Placental epithelial cell (primary cell): ENCODE measurements around the gene TRIM10. TPM values are rescaled to one million over a fixed set of nuclear protein-coding genes. Genes with fewer than 3 reads are reported as not detected.

Experiments used
- small RNA-seq: library from RNA; depleted of rRNA; stranded (forward); fragments of <200 nt; gene quantifications from one replicate; pipeline ENCODE3, GENCODE V24; 2012
- total RNA-seq: library from RNA; depleted of rRNA; stranded (reverse); fragments of >200 nt; gene quantifications from 2 replicates; pipeline ENCODE4 v1.2.3, GENCODE V29; 2012

The TRIM10 gene, protein sequence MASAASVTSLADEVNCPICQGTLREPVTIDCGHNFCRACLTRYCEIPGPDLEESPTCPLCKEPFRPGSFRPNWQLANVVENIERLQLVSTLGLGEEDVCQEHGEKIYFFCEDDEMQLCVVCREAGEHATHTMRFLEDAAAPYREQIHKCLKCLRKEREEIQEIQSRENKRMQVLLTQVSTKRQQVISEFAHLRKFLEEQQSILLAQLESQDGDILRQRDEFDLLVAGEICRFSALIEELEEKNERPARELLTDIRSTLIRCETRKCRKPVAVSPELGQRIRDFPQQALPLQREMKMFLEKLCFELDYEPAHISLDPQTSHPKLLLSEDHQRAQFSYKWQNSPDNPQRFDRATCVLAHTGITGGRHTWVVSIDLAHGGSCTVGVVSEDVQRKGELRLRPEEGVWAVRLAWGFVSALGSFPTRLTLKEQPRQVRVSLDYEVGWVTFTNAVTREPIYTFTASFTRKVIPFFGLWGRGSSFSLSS
- not detected in 2 replicates for total RNA-seq

DNA sequence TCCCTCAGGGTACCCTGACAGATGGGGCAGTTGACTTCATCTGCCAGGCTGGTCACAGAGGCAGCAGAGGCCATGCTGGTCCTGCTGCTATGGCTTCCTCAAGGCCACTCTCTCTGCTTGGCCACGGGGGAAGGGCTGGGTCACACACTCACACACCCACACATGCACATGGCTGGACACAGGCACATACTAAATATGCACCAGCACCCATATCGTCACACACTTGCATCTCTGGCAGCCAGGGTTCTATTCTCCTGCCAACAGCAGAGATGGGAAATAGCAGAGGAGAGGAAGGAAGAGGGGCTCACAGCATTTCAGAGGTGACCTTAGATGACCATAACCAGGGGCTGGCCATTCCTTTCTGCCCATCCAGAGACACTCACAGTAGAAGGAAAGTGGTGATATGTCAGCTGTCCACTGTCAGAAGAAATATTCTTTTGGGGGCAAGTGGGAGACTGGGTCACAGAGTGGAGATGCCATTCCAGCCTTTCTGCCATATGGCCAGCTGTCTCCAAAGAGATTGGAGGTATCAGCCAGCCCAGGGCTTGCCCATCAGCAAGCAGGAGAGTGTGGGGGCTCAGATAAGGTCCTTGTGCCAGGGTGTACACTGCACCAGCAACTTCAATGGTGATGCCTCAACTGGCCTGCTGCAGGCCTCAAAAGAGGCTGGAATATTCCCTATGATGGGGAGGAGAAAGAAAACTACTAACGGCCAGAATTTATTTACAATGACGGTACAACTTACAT is at the start of gene TRIM10:
TRIM10 (minus strand) TSS at position 427 of the 747 bp plus-strand sequence; CDS start at position 74, 353 bp downstream.

DNA sequence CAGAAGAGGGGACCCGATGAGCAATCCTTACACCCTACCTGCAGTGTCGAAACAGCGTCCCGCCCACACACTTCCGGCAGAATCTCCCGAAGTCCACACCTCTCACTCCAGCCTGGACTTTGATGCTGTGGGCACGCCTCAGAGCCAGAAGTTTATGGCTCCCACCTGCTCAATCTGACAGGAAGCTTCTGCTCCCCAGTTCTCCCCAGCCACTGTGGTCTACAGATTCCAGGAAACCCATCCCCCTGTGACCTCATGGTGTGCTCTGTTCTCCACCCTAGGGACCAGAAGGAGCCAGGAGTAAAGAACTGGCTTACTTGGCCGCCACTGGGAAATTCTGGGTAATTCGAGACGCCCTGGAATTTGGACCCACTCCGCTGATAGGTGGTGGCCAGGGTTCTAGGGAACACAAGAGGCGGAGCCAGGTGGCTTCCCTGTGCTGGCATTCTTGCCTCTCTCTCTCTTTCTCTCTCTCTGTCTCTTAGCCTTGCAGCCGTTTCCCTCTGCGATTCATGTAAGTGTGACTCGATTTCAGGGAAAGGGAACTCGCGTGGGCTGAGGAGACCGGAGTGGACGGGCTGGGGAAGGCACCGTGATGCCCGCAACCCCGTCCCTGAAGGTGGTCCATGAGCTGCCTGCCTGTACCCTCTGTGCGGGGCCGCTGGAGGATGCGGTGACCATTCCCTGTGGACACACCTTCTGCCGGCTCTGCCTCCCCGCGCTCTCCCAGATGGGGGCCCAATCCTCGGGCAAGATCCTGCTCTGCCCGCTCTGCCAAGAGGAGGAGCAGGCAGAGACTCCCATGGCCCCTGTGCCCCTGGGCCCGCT is 2.3 kb upstream of the TRIM10 start, which contains the start of gene TRIM15:
TRIM15 (plus strand) TSS at position 457 of the 828 bp plus-strand sequence; CDS start at position 596, 139 bp downstream.

DNA sequence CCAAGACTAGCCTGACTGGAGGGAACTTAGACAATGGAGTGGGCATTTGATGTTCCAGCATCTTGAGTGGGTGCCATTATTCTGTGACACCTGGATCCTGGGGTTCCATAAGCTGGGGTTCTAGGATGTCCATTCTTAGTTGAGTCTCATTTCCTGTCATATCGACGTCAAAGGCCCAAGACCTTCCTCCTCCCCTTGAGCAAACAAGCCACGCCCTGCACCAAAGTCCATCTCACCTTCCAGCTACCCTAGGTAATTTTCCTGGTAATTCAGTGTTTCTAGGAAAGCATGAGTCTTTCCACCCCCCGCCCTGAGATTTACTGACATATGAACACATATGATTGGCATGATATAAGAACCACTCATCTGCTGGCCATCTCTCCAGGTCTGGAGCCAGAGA is 25.3 kb downstream of the TRIM10 start, which contains the start of gene TRIM40:
TRIM40 (plus strand) TSS at position 384 of the 400 bp plus-strand sequence. CDS start 897 bp downstream, outside the sequence.

DNA sequence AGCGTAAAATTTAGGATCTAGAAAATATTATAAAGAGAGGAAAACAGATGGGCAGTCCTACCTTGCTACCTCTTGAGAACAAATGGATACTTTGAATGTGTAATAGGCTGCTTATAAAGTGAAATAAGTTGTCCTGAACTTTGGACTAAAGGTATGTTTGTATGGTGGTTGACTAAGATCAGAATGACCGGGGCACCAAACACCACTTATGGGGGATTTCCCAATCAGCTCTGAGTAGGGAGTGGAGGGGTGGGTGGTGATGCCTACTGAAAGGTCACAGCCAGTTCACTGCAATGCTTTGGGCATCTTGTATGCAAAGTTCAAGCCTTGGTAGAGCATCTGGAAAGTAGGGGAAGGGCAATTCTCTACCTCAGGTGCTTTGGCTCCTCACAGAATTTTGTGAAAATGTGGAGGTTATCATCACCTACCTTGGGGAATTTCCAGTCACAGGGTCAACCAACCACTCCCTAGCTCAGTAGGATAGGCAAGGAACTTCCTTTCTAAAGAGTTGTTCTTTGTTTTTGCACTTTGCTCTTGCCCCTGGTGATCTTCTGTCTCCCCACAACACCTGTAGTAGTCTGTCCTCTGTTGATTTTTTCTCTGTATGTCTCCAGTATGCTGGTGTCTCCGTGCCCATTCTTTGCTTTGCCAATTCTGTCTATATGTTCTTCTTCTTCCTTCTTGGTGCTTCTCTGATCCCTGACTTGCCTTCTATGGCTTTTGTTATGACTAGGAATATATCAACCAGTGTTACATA is 47.8 kb downstream of the TRIM10 start, which contains the start of gene TRIM31:
TRIM31 (minus strand) TSS at position 88 of the 757 bp plus-strand sequence. CDS start 285 bp downstream, outside the sequence.

Small RNAs within 50 kb of the gene (small RNA-seq; reads per million reads assigned to genes)
- gene RF00554, result not detected

Other genes starting within 250 kb of the TRIM10 start
- gene HLA-A, start 218.7 kb downstream of the TRIM10 start, total RNA-seq, result 122 and 177 TPM in 2 replicates
- gene POLR1H, start 99.9 kb downstream of the TRIM10 start, total RNA-seq, result 21.6 and 23.9 TPM in 2 replicates
- 31.4 and 49.2 TPM in 2 replicates for gene PPP1R11, start 94.0 kb downstream of the TRIM10 start, total RNA-seq
- gene RNF39, start 85.4 kb downstream of the TRIM10 start, total RNA-seq, result 0.65 and 1.2 TPM in 2 replicates
- under 0.01 and 0.11 TPM in 2 replicates for gene TRIM31, start 48.1 kb downstream of the TRIM10 start, total RNA-seq
- gene TRIM40, start 25.1 kb downstream of the TRIM10 start, total RNA-seq, result not detected in 2 replicates
- gene TRIM15, start 2.3 kb upstream of the TRIM10 start, total RNA-seq, result not detected in 2 replicates
- gene TRIM26, start 52.2 kb upstream of the TRIM10 start, total RNA-seq, result 36.1 and 48.0 TPM in 2 replicates
- gene TRIM39, start 165.7 kb upstream of the TRIM10 start, total RNA-seq, result 14.9 and 18.0 TPM in 2 replicates
- 19.2 and 47.5 TPM in 2 replicates for gene RPP21, start 183.9 kb upstream of the TRIM10 start, total RNA-seq